ENCODE data around the gene SIX2.
A peak's percentile ranks its signal among the peaks of the same experiment; 100 is the strongest.

SIX2 gene

DNA sequence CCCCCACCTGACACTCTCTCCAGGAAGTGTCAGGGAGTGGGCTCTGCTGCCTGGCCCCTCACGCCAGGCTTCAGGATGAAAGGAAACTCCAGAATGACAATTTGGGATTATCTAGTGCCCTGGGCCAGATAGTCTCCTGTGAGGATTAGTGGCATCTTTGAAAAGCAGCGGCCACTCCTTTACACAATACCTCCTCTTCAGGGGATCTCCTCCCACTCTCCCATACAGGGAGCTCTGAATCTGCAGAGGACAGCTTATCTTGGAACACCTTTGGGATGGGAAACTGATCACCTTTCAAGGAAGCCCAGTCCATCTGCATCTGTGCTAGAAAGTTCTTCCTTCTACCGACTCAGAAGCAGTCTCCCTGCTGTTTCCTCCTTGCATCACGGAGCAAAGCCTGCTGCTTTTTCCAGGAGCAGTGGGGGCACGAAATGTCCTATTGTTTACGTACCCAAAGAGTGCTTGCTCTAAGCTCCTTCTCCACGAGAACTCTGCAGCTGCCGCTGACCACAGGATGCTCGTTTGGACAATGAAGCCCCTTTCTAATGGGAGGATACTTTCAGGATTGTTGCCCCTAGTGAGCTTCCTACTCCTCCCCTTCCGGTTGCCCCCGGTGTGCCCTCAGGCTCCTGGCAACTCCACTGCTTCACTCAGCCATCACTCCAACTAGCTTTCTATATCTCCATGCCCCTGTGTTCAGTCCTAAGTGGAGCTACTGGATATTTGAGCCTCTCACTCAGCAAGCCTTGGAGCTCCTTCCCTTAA, 36.3 kb downstream of the SIX2 start:
- H3K4me3 ChIP-seq (ENCODE audit: low read depth, low read length): peak overlapping the region; percentile 13
- TF ChIP-seq, protein P1, sequence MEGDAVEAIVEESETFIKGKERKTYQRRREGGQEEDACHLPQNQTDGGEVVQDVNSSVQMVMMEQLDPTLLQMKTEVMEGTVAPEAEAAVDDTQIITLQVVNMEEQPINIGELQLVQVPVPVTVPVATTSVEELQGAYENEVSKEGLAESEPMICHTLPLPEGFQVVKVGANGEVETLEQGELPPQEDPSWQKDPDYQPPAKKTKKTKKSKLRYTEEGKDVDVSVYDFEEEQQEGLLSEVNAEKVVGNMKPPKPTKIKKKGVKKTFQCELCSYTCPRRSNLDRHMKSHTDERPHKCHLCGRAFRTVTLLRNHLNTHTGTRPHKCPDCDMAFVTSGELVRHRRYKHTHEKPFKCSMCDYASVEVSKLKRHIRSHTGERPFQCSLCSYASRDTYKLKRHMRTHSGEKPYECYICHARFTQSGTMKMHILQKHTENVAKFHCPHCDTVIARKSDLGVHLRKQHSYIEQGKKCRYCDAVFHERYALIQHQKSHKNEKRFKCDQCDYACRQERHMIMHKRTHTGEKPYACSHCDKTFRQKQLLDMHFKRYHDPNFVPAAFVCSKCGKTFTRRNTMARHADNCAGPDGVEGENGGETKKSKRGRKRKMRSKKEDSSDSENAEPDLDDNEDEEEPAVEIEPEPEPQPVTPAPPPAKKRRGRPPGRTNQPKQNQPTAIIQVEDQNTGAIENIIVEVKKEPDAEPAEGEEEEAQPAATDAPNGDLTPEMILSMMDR (IDR thresholded peaks at IDR 0.05; ENCODE audit: low read depth, low read length): no peak

DNA sequence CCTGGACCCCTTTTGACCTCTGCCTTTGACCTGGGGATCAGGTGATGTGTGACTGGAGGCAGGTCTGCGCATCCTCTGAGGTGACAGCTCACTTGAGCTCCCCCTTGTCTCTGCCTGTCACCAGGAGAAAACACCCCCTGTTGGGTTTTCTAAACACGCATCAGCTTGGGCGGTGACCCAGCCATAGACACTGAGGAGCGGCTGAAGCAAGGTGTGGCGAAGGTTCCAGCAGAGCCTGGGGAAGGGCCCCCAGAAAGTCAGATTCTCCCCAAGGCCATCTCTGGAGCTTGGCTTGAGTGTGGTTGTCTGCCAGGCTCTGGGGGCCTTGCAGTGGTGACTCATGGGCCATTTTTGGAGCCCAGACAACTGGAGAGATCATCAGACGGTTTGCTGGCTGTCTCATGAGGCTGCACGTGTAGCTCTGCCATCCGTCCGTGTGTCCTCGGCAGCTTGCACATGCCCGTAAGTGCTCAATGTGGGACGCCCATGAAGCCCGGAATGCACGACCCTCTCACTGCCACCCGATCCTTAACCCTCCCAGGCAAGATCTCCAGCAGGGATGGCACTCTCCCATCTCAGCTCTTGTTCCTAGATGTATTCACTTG, 38.3 kb downstream of the SIX2 start:
- TF ChIP-seq, protein P1 (IDR thresholded peaks at IDR 0.05; ENCODE audit: low read depth, low read length): no peak
- H3K4me3 ChIP-seq (ENCODE audit: low read depth, low read length): no peak overlapping the region

DNA sequence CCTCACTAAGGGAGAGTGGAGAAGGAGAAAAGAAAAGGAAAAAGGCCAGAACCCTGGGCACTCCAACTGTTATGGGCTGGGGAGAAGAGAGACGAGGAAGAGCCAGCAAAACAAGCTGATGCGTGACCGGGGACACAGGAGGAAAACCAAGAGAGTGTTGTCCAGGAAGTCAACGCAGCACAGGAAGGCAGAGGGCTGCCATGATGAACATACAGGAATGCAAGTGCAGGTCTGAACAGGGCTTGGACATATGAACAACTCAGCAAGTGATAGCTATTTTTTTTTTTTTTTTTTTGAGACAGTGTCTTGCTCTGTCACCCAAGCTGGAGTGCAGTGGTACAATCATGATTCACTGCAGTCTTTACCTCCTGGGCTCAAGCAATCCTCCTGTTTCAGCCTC, 39.3 kb downstream of the SIX2 start:
- TF ChIP-seq, protein P1 (IDR thresholded peaks at IDR 0.05; ENCODE audit: low read depth, low read length): no peak
- no peak overlapping the region for H3K4me3 ChIP-seq (ENCODE audit: low read depth, low read length)

DNA sequence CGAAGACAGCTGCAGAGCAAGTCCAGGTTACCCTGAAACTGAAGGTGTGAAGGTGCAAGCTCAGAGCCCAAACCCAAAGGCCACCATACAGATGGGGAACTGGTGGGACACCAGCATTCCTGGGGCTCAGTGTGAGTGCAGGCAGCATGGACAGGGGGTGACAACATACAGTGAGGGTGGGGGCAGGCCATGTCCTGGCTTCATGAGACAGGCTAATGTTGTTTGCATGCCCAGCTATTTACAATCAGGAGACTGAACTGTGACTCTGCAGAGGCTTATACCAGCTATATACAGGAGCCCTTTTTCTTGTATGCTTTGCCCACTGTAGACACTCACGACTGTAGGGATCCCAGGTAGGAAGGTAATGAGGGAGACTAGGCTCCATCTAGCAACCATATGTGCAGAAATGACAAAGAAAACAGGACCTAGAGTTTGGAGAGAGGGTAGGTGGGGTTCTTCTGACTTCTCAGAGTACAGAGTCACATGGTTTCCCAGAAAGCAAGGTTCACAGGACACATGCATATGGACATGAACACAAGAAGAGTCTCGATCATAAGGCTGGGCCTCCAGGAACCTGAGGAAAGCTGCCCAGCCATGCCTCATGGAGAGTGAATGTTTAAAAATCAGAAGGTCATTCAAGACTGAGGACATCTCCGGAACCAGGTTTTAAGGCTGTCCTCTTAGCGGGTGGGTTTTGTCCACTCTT, 41.4 kb downstream of the SIX2 start:
- TF ChIP-seq, protein P1 (IDR thresholded peaks at IDR 0.05; ENCODE audit: low read depth, low read length): no peak
- H3K4me3 ChIP-seq (ENCODE audit: low read depth, low read length): no peak overlapping the region

DNA sequence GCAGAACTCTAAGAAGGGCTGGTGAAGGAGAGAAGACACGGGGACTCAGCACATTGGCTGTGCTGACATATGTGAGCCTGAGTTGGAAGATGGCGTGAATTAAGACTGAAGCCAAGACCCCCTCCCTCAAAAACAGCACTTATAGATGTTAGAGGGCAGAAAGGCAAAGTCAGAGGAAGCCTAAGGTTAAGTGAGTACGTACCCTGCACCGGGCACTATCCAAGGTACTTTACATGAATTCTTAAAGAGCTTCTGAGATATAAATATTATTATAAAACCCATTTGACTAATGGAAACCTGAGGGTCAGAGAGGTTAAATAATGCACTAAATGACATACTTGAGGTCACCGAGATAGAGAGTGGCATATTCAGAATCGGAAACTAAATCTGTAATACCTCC, 42.2 kb downstream of the SIX2 start:
- H3K4me3 ChIP-seq (ENCODE audit: low read depth, low read length): no peak overlapping the region
- TF ChIP-seq, protein P1 (IDR thresholded peaks at IDR 0.05; ENCODE audit: low read depth, low read length): no peak

DNA sequence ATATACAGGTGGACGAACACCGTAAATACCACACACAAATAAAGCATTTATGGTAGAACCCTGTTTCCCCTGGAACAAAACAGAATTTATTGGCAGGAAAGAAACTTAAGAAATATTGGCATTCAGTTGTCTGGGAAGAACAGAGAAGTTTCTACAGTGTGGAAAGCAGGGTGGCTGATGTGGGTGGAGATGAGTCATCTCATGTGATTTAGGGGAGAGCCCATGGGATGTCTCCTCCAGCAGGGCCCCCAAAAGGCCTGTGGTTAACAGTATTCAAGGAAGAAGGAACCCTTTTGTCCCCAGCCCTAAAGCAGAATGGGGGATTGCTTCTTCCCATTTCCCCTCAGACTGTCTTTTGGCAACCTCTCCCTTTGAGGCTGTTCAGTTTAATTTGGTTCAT, 43.6 kb downstream of the SIX2 start:
- TF ChIP-seq, protein P1 (IDR thresholded peaks at IDR 0.05; ENCODE audit: low read depth, low read length): no peak
- no peak overlapping the region for H3K4me3 ChIP-seq (ENCODE audit: low read depth, low read length)

DNA sequence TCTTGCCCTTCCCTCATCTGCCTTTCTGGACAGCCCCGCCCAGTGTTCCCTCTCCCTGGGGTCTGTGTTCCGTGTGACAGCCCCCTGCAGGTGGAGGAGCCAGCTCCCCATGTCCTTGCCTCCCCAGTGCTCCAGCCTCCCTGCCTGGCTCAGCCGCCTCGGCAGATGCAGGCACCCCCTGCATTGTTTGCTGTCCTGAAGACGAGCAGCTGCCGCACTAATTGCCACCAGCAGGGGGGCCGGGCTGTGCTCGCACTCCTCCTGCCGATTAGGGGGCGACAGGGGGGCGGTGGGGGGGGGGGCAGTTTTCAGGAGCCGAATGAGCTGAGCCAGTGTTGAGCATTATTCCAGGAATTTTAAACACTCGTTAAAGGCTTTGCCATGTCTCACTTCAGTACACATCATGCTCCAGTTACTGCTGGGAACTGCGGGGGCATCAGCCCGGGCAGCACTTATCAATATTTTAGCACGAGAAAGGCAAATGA, 44.5 kb downstream of the SIX2 start:
- TF ChIP-seq, protein P1 (IDR thresholded peaks at IDR 0.05; ENCODE audit: low read depth, low read length): no peak
- H3K4me3 ChIP-seq (ENCODE audit: low read depth, low read length): no peak overlapping the region
